ENCODE data around the gene PLAAT4.

DNA sequence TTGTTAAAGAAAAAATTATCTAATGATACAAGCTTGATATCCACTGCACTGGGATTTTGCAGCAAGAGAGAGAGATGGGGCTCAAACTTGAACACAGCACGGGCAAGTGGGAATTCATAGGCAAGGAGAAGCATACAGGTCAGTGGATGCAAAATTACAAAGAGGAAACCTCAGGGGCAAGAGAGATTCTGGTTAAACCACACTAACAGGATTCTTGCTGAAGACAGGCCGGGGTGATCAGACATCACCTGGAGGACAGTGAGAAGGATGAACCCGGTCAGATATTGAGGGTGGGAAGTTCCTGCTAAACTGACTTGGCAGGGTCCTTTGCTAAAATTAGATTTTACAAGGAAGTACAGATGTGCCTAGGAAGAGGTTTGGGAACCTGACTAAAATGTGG, 2.5 kb upstream of the PLAAT4 start:
- TF ChIP-seq POLR2AphosphoS5 (IDR thresholded peaks at IDR 0.05) (no peak), POLR2A (IDR thresholded peaks at IDR 0.05) (no peak), EP300 (IDR thresholded peaks at IDR 0.05) (no peak)
- TF ChIP-seq, protein P1, sequence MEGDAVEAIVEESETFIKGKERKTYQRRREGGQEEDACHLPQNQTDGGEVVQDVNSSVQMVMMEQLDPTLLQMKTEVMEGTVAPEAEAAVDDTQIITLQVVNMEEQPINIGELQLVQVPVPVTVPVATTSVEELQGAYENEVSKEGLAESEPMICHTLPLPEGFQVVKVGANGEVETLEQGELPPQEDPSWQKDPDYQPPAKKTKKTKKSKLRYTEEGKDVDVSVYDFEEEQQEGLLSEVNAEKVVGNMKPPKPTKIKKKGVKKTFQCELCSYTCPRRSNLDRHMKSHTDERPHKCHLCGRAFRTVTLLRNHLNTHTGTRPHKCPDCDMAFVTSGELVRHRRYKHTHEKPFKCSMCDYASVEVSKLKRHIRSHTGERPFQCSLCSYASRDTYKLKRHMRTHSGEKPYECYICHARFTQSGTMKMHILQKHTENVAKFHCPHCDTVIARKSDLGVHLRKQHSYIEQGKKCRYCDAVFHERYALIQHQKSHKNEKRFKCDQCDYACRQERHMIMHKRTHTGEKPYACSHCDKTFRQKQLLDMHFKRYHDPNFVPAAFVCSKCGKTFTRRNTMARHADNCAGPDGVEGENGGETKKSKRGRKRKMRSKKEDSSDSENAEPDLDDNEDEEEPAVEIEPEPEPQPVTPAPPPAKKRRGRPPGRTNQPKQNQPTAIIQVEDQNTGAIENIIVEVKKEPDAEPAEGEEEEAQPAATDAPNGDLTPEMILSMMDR (IDR thresholded peaks at IDR 0.05): no peak

All from stomach (tissue), 4 donors.